ENCODE data around the gene TTF1.
"Not testable (repeated sequence)": the region's sequence is repeated elsewhere in the genome, so short reads cannot be mapped to it uniquely, and the experiment has no call there.

TTF1 gene

DNA sequence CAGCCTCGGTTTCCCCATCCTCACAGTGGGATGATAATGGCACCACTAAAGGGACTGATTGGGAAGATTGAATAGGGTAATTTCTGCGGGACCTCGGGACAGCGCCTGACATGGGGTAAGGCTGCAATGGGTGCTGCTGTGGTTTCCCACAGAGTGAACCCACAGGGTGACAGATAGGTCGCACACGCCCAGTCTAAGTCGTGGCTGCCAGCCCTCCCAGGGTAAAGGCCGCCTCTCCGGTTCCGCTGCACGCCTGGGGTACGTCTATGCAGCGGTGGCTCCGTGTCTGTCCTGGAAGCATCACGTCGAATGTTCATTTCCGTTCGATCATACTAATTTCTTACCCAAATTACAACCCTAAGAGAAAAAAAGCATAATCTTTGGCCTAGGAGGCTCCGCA, 4.0 kb upstream of the TTF1 start:
- DNase-seq = no peak

DNA sequence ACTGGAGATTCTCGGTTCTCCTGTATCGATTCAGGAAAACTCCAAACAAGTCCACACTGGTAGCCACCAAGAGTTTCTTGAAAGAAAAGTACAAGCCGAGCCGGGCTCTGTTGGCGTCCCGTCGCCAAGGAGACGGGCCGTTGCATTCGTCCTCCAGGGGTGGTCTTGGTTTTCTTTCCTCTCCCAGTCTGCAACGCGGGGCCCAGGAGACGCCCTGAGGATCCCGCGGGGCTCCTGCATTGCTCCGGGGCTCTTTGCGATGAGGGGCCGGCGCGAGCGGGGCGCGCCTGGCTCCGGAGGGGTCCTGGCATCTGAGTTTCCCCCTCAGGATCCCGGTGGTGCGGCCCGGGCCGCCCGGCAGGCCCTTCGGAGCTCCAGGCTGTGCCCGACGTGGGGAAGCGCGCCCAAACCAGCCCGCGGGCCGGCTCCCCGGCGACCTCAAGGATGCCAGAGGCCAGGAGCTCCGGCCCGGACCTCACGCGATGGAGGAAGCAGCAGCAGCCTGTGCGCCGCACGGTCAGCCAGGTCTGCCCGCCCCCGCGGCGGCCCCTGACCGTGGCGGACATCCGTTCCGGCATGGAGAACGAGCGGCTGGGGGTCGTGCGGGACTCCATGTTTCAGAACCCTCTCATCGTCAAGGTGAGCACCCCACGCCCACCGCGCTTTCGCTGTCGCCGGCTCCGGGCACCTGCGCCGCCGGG, 3.3 kb upstream of the TTF1 start, which contains the start of gene CFAP77:
Gene CFAP77 (plus strand): TSS at position 384 of the 701 bp plus-strand sequence. CDS start 61 bp downstream, at position 445.
- no peak for DNase-seq

DNA sequence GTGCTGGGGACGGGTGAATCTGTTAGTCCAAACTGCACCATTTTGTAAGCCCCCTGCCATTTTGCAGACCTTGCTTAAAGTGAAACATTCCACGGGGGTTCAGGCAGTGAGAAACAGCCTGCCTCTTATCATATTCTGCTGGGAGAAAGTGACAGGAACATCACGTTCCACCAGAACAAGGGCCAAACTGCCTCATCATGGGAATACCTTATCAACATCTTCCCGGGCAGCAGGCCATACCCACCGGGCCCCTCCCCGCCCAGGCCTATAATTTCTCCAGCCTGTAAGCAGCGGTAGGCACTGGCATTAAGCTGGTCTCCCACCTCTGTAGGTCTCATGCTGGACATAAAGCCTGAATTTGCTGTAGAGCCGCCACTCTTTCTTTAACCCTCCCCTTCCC, 1.9 kb upstream of the TTF1 start:
- DNase-seq = no peak

DNA sequence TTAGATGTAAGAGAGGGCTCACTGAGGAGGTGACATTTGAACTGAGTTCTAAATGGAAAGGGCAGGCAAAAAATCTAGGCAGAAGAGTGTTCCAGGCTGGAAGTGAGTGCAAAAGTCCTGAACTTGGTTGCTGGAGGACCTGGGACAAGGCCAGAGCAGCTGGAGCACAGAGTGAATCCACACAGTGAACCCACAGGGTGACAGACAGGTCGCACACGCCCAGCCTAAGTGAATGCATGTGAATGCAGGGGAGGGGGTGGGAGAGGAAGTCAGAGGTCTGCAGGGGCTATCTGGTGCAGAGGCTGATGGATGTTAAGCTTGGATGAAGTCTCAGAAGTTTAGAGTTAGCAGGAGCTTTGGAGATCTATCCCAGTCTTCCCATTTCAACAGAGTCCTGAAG, 556 bp upstream of the TTF1 start:
- no peak for DNase-seq

DNA sequence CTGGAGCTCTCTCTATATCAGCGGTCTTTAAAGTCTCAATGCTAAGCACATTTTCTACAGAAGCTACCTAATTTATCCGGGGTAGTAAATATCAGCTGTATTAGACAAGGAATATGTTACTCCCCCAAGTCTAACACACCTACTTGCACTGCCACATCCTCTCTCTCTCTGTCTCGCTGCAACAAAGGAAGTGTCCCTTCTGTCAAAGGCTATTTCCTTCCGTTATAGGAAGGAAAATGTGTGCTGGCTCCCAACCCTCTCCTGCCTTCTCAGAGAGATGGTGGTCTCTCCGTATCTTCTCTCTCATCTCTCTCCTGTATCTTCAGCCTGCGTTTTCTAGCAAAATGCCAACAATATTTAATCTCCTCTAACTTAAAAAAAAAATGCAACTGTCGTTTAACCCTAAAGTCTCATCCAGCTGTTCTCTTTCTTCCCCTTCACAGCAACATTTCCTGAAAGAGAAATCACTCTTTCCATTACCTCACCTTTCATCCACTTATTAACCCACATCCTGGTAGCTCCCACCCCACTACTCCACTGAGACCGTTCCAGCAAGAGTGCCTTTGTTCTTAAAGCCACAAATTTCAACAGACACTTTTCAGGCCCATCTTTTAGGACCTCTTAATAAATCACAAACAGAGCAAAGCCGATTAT, 2.3 kb downstream of the TTF1 start:
- DNase-seq = no peak

DNA sequence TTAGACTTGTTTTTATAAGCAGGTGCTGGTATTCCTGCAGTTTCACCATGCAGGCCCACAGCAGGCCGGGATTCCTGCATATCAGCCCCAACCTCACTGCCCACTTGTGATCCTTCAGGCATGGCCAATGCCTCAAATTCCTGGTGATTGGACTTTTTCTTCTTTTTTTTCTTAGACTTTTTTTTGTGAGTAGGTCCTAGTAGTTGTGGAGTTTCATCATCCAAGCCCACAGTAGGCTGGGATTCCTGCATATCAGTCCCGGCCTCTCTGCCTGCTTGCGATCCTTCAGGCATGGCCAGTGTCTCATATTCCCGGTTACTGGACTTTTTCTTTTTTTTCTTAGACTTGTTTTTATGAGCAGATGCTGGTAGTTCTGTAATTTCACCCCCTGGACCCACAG, 4.8 kb downstream of the TTF1 start:
- no peak for DNase-seq

DNA sequence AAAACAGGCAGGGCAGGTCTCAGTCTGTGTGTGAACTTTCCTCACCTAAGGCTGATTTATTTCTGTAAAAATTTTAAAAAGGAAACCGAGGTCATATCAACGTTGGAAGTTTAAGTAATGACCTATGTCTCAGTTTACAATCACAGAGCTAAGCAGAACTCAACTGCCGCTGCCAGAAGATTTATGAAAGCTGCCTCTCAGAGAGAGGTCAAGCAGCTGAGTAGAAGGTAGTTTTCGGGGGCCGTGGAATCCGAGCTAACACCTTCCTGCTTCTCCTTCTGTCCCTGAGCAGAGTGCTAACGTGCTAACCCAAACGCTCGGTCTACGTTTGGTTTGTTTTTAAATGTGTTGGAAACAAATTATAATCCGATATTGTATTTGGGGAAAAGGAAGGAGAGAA, 11.1 kb downstream of the TTF1 start:
- DNase-seq = no peak

DNA sequence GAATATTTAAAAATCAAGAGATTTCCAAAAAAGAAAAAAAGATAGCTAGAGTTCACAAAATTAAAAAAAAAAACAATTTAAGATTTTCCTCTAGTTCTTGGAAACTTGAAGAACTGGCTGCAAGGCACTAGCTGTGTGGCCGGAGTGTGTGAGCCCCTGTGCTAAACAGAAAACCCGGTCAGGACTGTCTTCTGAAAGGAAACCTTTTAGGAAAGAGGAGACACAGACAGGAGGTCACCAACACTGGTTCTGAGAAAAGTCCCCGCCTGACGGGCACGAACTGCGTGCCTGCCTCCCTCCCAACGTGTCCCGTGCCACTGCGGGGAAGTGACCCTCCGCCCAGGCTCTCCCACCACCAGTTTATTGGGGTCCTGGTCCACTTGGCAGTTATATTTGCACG, 15.2 kb downstream of the TTF1 start:
- DNase-seq = no peak

DNA sequence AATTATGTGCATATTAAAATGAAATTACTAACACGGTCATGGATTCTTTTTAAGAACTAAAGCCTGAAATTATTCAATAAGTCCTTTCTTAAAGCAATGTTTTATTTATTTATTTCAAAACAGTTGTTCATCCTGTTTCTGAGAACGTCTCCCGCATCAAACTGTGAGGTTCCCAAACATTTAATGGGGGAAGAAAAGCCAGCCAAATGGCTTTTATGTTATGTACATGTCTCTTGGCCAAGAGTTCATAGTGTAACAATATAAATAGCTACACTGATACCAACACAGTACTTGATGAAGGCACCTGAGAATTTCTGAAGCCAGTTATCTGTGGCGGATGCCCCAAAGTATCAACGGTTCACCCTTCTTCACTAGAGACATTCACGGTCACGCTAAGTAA, 15.7 kb downstream of the TTF1 start:
- no peak for DNase-seq

DNA sequence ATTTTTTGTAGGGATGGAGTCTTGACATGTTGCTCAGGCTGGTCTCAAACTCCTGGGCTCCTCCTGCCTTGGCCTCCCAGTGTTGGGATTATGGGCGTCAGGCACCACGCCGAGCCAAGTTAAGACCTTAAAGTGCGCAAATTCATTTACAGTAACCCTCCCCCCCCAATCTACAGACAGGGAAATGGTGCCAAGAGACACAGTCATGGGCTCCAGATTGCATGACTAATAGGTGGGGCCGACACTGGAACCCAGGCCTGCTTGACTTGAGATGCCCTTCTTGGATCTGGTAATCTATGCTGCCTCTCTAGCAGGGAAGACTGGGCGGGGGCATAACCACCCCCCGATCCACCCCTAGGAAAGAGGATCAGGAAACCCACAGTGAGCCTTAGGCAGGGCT, 19.5 kb downstream of the TTF1 start:
- no peak for DNase-seq

DNA sequence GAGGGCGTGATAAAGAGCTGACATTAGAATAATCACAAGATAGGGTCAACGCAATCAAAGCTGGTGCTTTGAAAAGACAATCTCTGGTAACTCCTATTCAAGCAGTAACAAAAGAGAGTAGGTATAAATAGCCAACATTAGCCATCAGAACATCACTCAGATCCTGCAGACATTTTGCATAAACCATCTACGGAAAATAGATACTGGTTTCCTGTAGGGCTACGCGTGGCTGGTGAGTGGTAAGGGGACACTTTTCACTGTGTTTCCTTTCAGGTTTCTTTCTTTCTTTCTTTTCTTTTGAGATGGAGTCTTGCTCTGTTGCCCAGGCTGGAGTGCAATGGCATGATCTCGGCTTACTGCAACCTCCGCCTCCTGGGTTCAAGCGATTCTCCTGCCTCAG, 22.3 kb downstream of the TTF1 start:
- no peak for DNase-seq

DNA sequence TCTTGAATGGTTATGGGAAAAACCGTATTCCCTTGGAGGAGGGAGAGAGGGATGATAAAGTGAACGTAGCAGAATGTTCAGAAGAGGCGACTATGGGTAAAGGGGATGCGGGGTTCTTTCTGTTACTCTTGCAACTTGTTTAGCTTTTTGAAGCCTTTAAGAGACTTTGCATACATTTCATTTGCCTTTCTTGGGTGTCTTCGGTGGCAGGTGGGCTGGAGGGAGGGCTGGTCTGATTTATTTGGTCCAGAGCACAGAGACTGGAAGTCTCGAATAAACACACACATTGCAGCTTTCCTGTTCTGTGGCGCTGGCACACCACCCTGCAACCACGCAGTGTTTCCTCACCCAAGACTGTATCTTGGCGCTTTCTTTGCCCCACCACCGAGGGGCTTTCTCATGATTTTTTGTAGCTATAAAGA, 23.2 kb downstream of the TTF1 start:
- no peak for DNase-seq

DNA sequence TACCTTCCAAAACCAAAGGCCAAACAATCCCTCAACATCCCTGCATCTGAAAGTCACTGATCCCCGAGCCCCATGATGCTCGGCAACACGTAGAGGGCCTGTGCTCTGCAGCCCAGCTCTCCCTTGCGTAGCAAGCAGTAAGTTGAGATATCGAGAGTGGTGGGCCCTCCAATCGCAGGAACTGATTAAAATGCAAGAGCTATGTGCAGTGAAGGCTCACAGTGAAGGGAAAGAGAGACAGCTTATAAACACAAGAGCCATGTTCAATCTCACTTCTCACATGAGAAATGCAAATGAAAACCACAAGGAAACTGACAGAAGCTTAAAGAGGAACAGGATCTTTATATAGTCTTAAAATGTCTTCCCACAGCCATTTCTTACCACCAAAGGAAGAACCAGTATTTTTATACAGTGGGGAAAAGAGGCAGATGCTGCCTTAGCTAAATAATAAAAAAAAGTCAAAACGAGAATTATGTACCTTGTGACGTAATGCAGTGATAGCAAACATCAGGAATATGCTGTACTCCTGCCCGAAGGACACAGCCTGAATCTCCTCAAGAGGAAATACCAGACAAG, 24.6 kb downstream of the TTF1 start:
- no peak for DNase-seq

DNA sequence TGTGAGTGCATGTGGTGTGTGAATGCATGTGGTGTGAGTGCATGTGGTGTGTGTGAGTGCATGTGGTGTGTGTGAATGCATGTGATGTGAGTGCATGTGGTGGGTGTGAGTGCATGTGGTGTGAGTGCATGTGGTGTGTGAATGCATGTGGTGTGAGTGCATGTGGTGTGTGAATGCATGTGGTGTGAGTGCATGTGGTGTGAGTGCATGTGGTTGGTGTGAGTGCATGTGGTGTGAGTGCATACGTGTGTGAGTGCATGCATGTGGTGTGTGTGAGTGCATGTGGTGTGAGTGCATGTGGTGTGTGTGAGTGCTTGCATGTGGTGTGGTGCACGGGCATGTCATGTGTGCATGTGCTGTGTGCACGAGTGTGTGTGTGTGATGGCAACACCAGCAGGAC, 28.2 kb downstream of the TTF1 start:
- DNase-seq = not testable (repeated sequence)

DNA sequence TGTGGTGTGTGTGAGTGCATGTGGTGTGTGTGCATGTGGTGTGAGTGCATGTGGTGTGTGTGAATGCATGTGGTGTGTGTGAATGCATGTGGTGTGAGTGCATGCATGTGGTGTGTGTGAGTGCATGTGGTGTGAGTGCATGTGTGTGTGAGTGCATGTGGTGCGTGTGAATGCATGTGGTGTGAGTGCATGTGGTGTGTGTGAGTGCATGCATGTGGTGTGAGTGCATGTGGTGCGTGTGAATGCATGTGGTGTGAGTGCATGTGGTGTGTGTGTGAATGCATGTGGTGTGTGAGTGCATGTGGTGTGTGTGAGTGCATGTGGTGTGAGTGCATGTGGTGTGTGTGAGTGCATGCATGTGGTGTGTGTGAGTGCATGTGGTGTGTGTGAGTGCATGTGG, 28.9 kb downstream of the TTF1 start:
- not testable (repeated sequence) for DNase-seq

DNA sequence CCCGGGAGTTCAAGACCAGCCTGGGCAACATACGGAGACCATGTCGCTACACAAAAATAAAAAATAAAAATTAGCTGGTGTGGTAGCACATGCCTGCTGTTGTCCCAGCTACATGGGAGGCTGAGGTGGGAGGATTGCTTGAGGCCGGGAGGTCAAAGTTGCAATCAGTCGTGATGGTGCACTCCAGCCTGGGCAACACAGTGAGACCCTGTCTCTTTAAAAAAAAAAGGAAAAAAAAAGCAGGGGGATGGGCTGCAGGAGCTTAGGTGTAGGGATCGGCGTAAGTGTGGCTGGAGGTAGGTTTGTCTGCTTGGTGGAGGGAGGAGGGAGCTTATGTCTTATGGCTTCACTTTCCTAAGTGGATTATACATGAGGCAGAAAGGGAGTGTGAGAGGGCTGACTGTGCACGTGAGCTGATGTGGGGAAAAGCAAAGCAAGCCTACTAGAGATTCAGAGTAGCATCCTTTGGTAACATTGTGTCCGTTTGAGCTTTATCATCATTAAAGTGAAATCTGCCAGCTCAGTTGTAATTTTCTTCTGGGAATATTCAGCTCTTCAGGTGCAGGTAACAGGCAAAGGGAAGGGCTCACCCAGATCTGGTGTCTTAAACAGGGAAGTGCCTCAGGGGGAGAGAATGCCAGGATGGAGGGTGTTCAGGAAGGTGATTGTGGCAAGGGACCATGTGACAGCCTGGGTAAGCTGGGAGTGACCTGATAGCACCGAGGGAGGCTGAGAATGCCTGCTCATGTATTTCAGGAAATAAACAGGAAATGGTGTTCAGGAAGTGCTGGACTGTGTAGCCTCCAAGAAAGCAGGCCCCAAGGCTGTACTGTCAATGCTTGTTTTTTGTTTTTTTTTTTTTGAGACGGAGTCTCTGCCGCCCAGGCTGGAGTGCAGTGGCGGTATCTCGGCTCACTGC, 34.2 kb downstream of the TTF1 start:
- no peak for DNase-seq

DNA sequence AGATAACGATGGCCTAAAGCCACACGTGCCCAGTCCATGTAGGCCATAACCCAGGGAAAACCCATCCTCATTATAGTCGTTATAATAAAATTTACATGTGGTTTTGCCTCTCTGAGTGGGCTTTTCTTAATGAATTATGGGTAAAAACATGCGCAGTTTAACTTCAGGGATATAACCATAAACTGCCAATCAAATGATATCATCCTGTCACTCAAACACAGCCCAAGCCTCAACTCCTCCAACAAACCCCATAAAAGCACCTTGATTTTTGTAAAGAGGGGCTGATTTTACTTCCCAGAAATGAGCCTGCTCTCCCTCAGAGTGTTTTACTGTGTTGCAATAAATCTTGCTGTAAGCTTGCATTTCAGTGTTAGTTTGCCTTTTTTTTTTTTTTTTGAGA, 36.0 kb downstream of the TTF1 start:
- no peak for DNase-seq

DNA sequence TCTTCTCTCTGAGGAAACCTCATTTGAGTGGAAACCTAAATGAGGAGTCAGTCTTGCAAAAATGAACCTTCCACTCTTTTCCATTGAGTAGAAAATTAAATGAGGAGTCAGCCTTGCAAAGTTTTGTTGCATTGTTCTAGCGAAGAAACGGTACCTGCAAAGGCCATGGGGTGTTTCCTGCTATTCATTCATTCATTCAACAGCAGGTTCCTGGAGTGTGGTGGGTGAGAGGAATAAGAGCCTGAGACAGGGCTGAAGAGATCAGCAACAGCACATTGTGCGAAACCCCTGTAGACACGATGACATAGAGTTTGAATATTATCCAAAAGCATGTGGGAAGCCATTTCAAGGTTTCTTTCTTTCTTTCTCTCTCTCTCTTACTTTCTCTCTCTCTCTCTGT, 37.2 kb downstream of the TTF1 start:
- no peak for DNase-seq

DNA sequence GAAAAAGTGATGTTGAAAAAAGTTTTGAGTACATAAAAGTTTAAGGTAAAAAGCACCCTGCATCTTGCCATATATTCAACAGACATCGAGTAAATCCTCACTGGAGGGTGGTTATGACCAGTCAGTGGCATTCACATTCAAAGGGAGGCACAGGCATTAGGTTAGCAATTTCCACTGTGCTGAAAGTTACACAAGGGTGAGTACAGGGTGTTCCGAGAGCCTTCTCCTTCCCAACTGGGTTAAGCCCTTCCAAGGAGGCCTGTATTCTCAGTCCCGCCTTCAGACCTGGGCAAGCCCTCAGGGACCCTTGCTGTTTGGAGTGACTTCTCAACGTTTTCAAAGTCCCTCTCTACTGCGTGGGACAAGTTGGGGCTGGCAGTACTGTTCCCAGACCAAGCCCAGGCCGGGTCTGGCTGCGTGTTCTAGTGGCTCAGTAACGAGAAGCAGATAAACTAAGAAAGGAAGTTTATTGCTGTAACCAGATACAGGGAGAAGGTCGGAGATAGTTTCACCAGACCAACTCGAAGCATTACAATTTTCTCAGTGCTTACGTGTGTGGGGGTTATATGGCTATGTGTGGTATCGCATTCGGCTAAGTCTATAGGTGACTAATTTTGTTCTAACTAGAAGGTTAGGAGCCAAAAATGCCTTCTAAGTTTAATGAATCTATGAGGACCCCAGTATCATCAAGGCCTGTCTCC, 38.9 kb downstream of the TTF1 start:
- no peak for DNase-seq

DNA sequence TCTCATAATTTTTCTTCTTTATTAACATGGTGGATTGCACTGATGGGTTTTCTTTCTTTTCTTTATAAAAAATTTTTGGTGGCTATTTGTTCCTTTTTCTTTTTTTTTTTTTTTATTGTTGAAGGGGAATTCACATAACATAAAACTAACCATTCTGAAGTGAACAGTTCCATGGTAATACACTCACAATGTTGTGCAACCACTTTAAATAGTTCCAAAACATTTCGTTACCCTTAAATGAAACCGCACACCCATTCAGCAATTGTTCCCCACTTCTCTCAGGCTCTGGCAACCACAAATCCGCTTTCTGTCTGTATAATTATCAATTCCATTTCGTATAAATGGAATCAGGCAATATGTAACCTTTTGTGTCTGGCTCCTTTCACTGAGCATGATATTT, 40.2 kb downstream of the TTF1 start:
- DNase-seq = no peak

DNA sequence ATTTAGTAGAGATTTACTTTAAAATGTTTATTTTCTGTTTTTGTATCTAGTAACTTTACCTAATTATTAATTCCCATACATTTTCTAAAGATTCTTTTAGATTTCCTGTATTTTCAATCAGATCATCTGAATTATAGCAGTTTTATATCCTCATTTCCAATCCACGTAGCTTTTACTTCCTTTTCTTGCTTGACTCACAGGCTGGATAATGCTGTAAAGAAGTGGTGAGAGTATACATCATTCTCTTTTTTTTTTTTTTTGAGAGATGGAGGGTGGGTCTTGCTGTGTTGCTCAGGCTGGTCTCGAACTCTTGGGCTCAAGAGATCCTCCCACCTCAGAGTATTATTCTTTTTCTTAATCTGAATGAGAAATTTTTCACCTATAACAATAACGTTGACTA, 40.7 kb downstream of the TTF1 start:
- DNase-seq = no peak

DNA sequence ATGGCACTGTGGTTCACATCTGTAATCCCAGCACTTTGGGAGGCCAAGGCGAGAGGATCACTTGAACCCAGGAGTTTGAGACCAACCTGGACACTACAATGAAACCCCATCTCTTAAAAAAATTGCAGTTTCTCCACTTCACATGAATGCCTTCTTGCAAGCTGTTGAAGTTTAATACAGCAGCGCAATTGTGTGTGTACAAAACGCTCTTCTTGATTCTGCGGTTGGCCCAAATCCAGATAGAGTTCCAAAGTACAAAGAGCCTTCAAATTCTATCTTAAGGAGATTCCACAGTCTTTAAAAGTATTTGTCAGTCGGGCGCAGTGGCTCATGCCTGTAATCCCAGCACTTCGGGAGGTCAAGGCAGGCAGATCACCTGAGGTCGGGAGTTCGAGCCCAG, 42.6 kb downstream of the TTF1 start:
- DNase-seq = no peak

DNA sequence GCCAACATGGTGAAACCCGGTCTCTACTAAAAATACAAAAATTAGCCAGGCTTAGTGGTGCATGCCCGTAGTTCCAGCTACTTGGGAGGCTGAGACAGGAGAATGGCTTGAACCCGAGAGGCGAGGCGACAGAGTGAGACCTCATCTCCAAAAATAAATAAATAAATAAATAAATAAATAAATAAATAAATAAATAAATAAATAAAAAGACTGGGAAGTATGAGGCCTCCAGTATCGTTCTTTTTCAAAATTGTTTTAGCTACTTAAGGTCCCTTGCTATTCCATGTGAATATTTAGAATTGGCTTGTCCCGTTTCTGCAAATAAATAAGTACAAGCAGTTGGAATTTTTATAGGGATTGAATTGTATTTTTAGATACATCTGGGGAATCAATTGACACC, 48.9 kb downstream of the TTF1 start:
- DNase-seq = no peak

Measured in NCI-H1092 (cell line).